ENCODE data around the gene RAB11FIP5. TPM values are rescaled to one million over a fixed set of nuclear protein-coding genes. Genes with fewer than 3 reads are reported as not detected.
"Not testable (repeated sequence)": the region's sequence is repeated elsewhere in the genome, so short reads cannot be mapped to it uniquely, and the experiment has no call there.

Gene RAB11FIP5
- total and polyA plus RNA-seq, 9 of the 15 experiments (the other 6 are each of a cell fraction or from before 2014, with no cell fraction given), result 1.7 to 14.4 (median 6.4) TPM

GRCh38 chr2:73128841-73129535 is 16.2 kb upstream of the RAB11FIP5 start (continued):
- TF ChIP-seq ZMIZ1 (IDR thresholded peaks at IDR 0.05; ENCODE audit: low read depth in 2 of 2, low read length in 2 of 2), result no peak

- no peaks in the 10 kb centered on the region for H3K4me1 ChIP-seq (replicated peaks in 1 of 2; ENCODE audit: control insufficient read depth in 2 of 2, insufficient read depth in 2 of 2, low read length in 2 of 2)
- no peak for ATAC-seq
These were observed 9.8 kb upstream of the RAB11FIP5 start for GRCh38 chr2:73122536-73122935.

GRCh38 chr2:73119611-73120239 is 7.0 kb upstream of the RAB11FIP5 start:
- H3K9me1 ChIP-seq (ENCODE audit: control insufficient read depth, insufficient read depth, low read length); H4K20me1 ChIP-seq (replicated peaks; ENCODE audit: control insufficient read depth, insufficient read depth, low read length); ATAC-seq; H2AFZ ChIP-seq (ENCODE audit: low read depth, low read length); H3K4me1 ChIP-seq (replicated peaks in 1 of 2; ENCODE audit: control insufficient read depth in 2 of 2, insufficient read depth in 2 of 2, low read length in 2 of 2); FAIRE-seq; DNase-seq (ENCODE audit: extremely low read depth in 1 of 4, low spot score in 3 of 4); H3K27ac ChIP-seq (ENCODE audit: extremely low read depth, low read depth, low read length); H3K4me3 ChIP-seq; H3K36me3 ChIP-seq (ENCODE audit: control insufficient read depth, insufficient read depth, low read length); H3K4me2 ChIP-seq (ENCODE audit: insufficient read depth, low read length); H3K79me2 ChIP-seq (ENCODE audit: control insufficient read depth, insufficient read depth, low read length); intact Hi-C loops (cut with micrococcal nuclease); H3K9me3 ChIP-seq (replicated peaks; ENCODE audit: control insufficient read depth, insufficient read depth, low read depth, low read length); H3K27me3 ChIP-seq (ENCODE audit: control insufficient read depth in 2 of 2, insufficient read depth in 2 of 2, low read length in 2 of 2); CTCF ChIA-PET (ENCODE audit: low intra/inter-chr PET ratio); H3K9ac ChIP-seq (ENCODE audit: insufficient read depth in 1 of 2, low read depth in 2 of 2, low read length in 2 of 2); in situ Hi-C loops (cut with MboI); BruUV-seq (replicated peaks): not testable (repeated sequence)
- POLR2A ChIA-PET, result interaction anchor here (0.7 kb wide), 1 partner anchor 212 kb away, joined by 3 read pairs; no protein-coding TSS in a partner anchor
- 26% methylated on average over 11 of the region's 11 CpGs for WGBS (ENCODE audit: insufficient coverage, low coverage, missing lambda C conversion rate)

More at GRCh38 chr2:73122536-73122935, 9.8 kb upstream of the RAB11FIP5 start:
- CTCF ChIA-PET (ENCODE audit: low intra/inter-chr PET ratio), result no interaction called here
- H3K4me3 ChIP-seq, result no peak overlapping the region
- no peak for DNase-seq (ENCODE audit: extremely low read depth in 1 of 4, low spot score in 3 of 4)
- no TSS peak for BruUV-seq (replicated peaks)
- H2AFZ ChIP-seq (ENCODE audit: low read depth, low read length), result no peak overlapping the region
- H3K9me3 ChIP-seq (replicated peaks; ENCODE audit: control insufficient read depth, insufficient read depth, low read depth, low read length), result no peaks in the 10 kb centered on the region
- H3K27me3 ChIP-seq (ENCODE audit: control insufficient read depth in 2 of 2, insufficient read depth in 2 of 2, low read length in 2 of 2), result peaks cover 0 to 2% of the 10 kb centered on the region in 2 experiments; a peak in 3 of 5 replicates
- intact Hi-C loops (cut with micrococcal nuclease), result no loop called here
- H3K27ac ChIP-seq (ENCODE audit: extremely low read depth, low read depth, low read length), result no peak overlapping the region
- POLR2A ChIA-PET, result interaction anchor here (0.7 kb wide), 1 partner anchor 101 kb away, joined by 3 read pairs; no protein-coding TSS in a partner anchor
- H3K9me1 ChIP-seq (ENCODE audit: control insufficient read depth, insufficient read depth, low read length), result no peaks in the 10 kb centered on the region
- in situ Hi-C loops (cut with MboI), result no loop called here
- H3K36me3 ChIP-seq (ENCODE audit: control insufficient read depth, insufficient read depth, low read length), result no peaks in the 10 kb centered on the region
- no peaks in the 10 kb centered on the region for H3K79me2 ChIP-seq (ENCODE audit: control insufficient read depth, insufficient read depth, low read length)
- no peak overlapping the region for H3K9ac ChIP-seq (ENCODE audit: insufficient read depth in 1 of 2, low read depth in 2 of 2, low read length in 2 of 2)
- WGBS (ENCODE audit: insufficient coverage, low coverage, missing lambda C conversion rate), result 0% methylated on average over 1 of the region's 1 CpG
- H4K20me1 ChIP-seq (replicated peaks; ENCODE audit: control insufficient read depth, insufficient read depth, low read length), result no peaks in the 10 kb centered on the region
- H3K4me2 ChIP-seq (ENCODE audit: insufficient read depth, low read length), result no peak overlapping the region
- no peak for FAIRE-seq
- TF ChIP-seq SAFB (IDR thresholded peaks at IDR 0.05; ENCODE audit: borderline replicate concordance, low read depth, low read length) (no peak), SRF (CRISPR knock-in tag; IDR thresholded peaks at IDR 0.05) (no peak), ZNF184 (CRISPR knock-in tag; IDR thresholded peaks at IDR 0.05) (no peak), ZNF133 (CRISPR knock-in tag; IDR thresholded peaks at IDR 0.05) (no peak)
